HEK293 (cell line): Measurements from ENCODE around the gene ZNF816.

Experiments used
- GLI2 ChIP-seq: fragments of 450-650 bp; formaldehyde crosslinking; IDR thresholded peaks from 2 replicates; pipeline ENCODE4; 2017; ENCODE audit warnings: missing biosample characterization, missing genetic modification characterization, low read depth, borderline replicate concordance
- IKZF3 ChIP-seq: fragments of 450-650 bp; IDR thresholded peaks from 2 replicates; pipeline ENCODE4 v1.5.0; 2018; ENCODE audit warnings: missing biosample characterization, mild to moderate bottlenecking, missing genetic modification characterization, moderate library complexity
- KLF10 ChIP-seq: fragments of 450-650 bp; IDR thresholded peaks from 2 replicates; pipeline ENCODE4 v1.5.1; 2018; ENCODE audit warnings: missing biosample characterization, mild to moderate bottlenecking, missing genetic modification characterization
- OVOL3 ChIP-seq: fragments of 450-650 bp; formaldehyde crosslinking; IDR thresholded peaks from 2 replicates; pipeline ENCODE4 v1.5.1; 2016; ENCODE audit warnings: missing biosample characterization, missing genetic modification characterization
- PRDM1 ChIP-seq: fragments of 450-650 bp; formaldehyde crosslinking; IDR thresholded peaks from 2 replicates; pipeline ENCODE4; 2016; ENCODE audit warnings: missing biosample characterization, missing genetic modification characterization
- TRIM28 ChIP-seq: IDR thresholded peaks from 2 replicates; pipeline ENCODE4 v1.6.1; 2011; ENCODE audit warnings: low read length, control low read depth, borderline replicate concordance
- ZBTB7A ChIP-seq: fragments of 450-650 bp; formaldehyde crosslinking; IDR thresholded peaks from 2 replicates; pipeline ENCODE4 v1.5.1; 2016; ENCODE audit warnings: low read depth, missing biosample characterization, missing genetic modification characterization
- ZBTB8A ChIP-seq: fragments of 450-650 bp; formaldehyde crosslinking; IDR thresholded peaks from 2 replicates; pipeline ENCODE4 v1.5.1; 2016; ENCODE audit warnings: missing biosample characterization, missing genetic modification characterization
- ZNF114 ChIP-seq: fragments of 450-650 bp; formaldehyde crosslinking; IDR thresholded peaks from 2 replicates; pipeline ENCODE4 v1.5.0; 2017; ENCODE audit warnings: missing biosample characterization, missing genetic modification characterization
- ZNF16 ChIP-seq: fragments of 450-650 bp; formaldehyde crosslinking; IDR thresholded peaks from 2 replicates; pipeline ENCODE4 v1.5.1; 2016; ENCODE audit warnings: low read depth, missing biosample characterization, missing genetic modification characterization
- ZNF175 ChIP-seq: fragments of 450-650 bp; formaldehyde crosslinking; IDR thresholded peaks from 2 replicates; pipeline ENCODE4 v1.5.1; 2016; ENCODE audit warnings: missing biosample characterization, missing genetic modification characterization
- ZNF248 ChIP-seq: fragments of 450-650 bp; formaldehyde crosslinking; IDR thresholded peaks from 2 replicates; pipeline ENCODE4 v1.5.1; 2017; ENCODE audit warnings: missing biosample characterization, missing genetic modification characterization
- ZNF341 ChIP-seq: fragments of 450-650 bp; formaldehyde crosslinking; IDR thresholded peaks from 2 replicates; pipeline ENCODE4; 2016; ENCODE audit warnings: low read depth, missing biosample characterization, missing genetic modification characterization
- ZNF416 ChIP-seq: fragments of 450-650 bp; formaldehyde crosslinking; IDR thresholded peaks from 2 replicates; pipeline ENCODE4 v1.5.1; 2016; ENCODE audit warnings: missing biosample characterization, missing genetic modification characterization
- ZNF530 ChIP-seq: fragments of 450-650 bp; formaldehyde crosslinking; IDR thresholded peaks from 2 replicates; pipeline ENCODE4 v1.5.1; 2016; ENCODE audit warnings: low read depth, missing biosample characterization, missing genetic modification characterization
- ZNF623 ChIP-seq: fragments of 450-650 bp; formaldehyde crosslinking; IDR thresholded peaks from 2 replicates; pipeline ENCODE4 v1.5.1; 2016; ENCODE audit warnings: missing biosample characterization, missing genetic modification characterization
- ZNF626 ChIP-seq: fragments of 450-650 bp; sonication (Bioruptor Pico); formaldehyde crosslinking; IDR thresholded peaks from 2 replicates; pipeline ENCODE4 v1.5.1; 2018; ENCODE audit warnings: missing biosample characterization, missing genetic modification characterization, inconsistent platforms
- ZNF629 ChIP-seq: fragments of 450-650 bp; formaldehyde crosslinking; IDR thresholded peaks from 2 replicates; pipeline ENCODE4 v1.5.1; 2017; ENCODE audit warnings: missing biosample characterization, missing genetic modification characterization
- ZNF654 ChIP-seq: fragments of 450-650 bp; formaldehyde crosslinking; IDR thresholded peaks from 2 replicates; pipeline ENCODE4 v1.5.1; 2016; ENCODE audit warnings: low read depth, missing biosample characterization, missing genetic modification characterization
- ZNF664 ChIP-seq: fragments of 450-650 bp; formaldehyde crosslinking; IDR thresholded peaks from 2 replicates; pipeline ENCODE4 v1.5.1; 2016; ENCODE audit warnings: missing biosample characterization, missing genetic modification characterization
- ZNF670 ChIP-seq: fragments of 450-650 bp; formaldehyde crosslinking; IDR thresholded peaks from 2 replicates; pipeline ENCODE4 v1.5.1; 2016; ENCODE audit warnings: missing biosample characterization, missing genetic modification characterization, low read depth
- ZNF776 ChIP-seq: fragments of 450-650 bp; formaldehyde crosslinking; IDR thresholded peaks from 2 replicates; pipeline ENCODE4 v1.5.0; 2017; ENCODE audit warnings: missing biosample characterization, missing genetic modification characterization, borderline replicate concordance
- ZNF837 ChIP-seq: fragments of 450-650 bp; formaldehyde crosslinking; IDR thresholded peaks from 2 replicates; pipeline ENCODE4 v1.5.1; 2016; ENCODE audit warnings: missing biosample characterization, missing genetic modification characterization
- ZSCAN30 ChIP-seq: fragments of 450-650 bp; IDR thresholded peaks from 2 replicates; pipeline ENCODE4 v1.5.1; 2018; ENCODE audit warnings: missing biosample characterization, mild to moderate bottlenecking, missing genetic modification characterization, moderate library complexity
- TF ChIP-seq, protein P1 (sequence below): fragments of 450-650 bp; formaldehyde crosslinking; IDR thresholded peaks from 2 replicates; pipeline ENCODE4 v1.5.1; 2016; ENCODE audit warnings: missing biosample characterization, missing genetic modification characterization
- TF ChIP-seq, protein P2 (sequence below): fragments of 450-650 bp; formaldehyde crosslinking; IDR thresholded peaks from 2 replicates; pipeline ENCODE4 v1.5.1; 2016; ENCODE audit warnings: missing biosample characterization, missing genetic modification characterization, borderline replicate concordance
- TF ChIP-seq, protein P3 (sequence below): fragments of 450-650 bp; formaldehyde crosslinking; IDR thresholded peaks from 2 replicates; pipeline ENCODE4 v1.5.1; 2016; ENCODE audit warnings: missing biosample characterization, missing genetic modification characterization
- TF ChIP-seq, protein P4 (sequence below): fragments of 450-650 bp; formaldehyde crosslinking; IDR thresholded peaks from 2 replicates; pipeline ENCODE4 v1.5.1; 2016; ENCODE audit warnings: missing biosample characterization, missing genetic modification characterization
- TF ChIP-seq, protein P5 (sequence below): fragments of 450-650 bp; formaldehyde crosslinking; IDR thresholded peaks from 2 replicates; pipeline ENCODE4 v1.5.1; 2017; ENCODE audit warnings: missing biosample characterization, mild to moderate bottlenecking, missing genetic modification characterization, moderate library complexity
- TF ChIP-seq, protein P6 (sequence below): fragments of 450-650 bp; IDR thresholded peaks from 2 replicates; pipeline ENCODE4 v1.5.1; 2018; ENCODE audit warnings: missing biosample characterization, missing genetic modification characterization

Gene ZNF816

DNA sequence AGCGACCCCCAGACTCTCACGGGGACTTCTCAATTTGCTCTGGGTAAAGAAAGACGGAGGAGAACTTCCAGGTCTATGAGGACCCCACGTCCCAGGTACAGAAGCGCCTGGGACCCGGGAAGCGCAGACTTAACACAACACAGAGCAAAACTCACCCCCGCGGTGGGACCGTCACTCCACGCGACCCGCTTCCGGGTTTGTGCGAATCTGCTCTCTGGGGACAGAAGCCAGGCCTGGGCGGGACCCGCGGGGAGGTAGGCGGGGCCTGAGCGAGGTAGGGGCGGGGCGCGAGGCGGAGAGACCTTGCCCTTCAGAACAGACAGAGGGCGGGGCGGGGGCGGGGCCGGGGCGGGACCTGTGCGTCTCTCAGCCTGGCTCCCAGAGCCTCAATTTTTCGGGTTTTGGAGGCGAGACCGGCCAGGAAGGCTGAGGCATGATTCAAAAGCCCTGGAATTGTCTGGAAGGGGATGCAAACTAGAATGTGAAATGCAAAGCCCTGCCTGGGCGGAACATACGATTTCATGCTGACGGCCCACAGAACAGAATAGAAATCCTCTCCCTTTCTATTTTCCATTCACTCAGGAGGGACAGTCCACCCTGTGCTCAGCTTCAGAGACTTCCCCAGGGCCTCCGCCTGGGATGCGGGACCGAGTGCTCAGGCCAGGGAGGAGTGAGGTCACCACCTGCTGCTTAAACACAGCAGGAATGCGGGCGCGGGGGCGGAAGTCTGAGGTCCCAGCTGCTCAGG lies 20.1 kb downstream of the ZNF816 start (continued):
- TF ChIP-seq, protein P1, sequence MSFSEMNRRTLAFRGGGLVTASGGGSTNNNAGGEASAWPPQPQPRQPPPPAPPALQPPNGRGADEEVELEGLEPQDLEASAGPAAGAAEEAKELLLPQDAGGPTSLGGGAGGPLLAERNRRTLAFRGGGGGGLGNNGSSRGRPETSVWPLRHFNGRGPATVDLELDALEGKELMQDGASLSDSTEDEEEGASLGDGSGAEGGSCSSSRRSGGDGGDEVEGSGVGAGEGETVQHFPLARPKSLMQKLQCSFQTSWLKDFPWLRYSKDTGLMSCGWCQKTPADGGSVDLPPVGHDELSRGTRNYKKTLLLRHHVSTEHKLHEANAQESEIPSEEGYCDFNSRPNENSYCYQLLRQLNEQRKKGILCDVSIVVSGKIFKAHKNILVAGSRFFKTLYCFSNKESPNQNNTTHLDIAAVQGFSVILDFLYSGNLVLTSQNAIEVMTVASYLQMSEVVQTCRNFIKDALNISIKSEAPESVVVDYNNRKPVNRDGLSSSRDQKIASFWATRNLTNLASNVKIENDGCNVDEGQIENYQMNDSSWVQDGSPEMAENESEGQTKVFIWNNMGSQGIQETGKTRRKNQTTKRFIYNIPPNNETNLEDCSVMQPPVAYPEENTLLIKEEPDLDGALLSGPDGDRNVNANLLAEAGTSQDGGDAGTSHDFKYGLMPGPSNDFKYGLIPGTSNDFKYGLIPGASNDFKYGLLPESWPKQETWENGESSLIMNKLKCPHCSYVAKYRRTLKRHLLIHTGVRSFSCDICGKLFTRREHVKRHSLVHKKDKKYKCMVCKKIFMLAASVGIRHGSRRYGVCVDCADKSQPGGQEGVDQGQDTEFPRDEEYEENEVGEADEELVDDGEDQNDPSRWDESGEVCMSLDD (tag by site-specific recombination) = no peak
- no peak for TF ChIP-seq ZNF16 (tag by site-specific recombination)
- TF ChIP-seq ZNF341 = no peak; the same call in none of the 2 replicates
- TF ChIP-seq ZNF654 = no peak
- no peak for TF ChIP-seq ZNF175 (tag by site-specific recombination)
- no peak for TF ChIP-seq ZNF416 (tag by site-specific recombination)
- no peak for TF ChIP-seq ZNF248 (tag by site-specific recombination)
- TF ChIP-seq ZNF664 = no peak
- no peak for TF ChIP-seq GLI2 (tag by site-specific recombination)
- no peak for TF ChIP-seq ZNF114
- TF ChIP-seq ZBTB7A (tag by site-specific recombination) = no peak
- TF ChIP-seq ZNF629 (tag by site-specific recombination) = peak; percentile 10; the same call in 1 of the 2 replicates
- no peak for TF ChIP-seq OVOL3 (tag by site-specific recombination)
- TF ChIP-seq ZNF626 (tag by site-specific recombination) = no peak
- TF ChIP-seq ZSCAN30 (tag by site-specific recombination) = 0 out of 2 replicates have a peak, but pooled peaks have one; percentile 10
- TF ChIP-seq IKZF3 (tag by site-specific recombination) = peak; percentile 71
- peak; percentile 32 for TF ChIP-seq PRDM1 (tag by site-specific recombination)
- TF ChIP-seq, protein P2, sequence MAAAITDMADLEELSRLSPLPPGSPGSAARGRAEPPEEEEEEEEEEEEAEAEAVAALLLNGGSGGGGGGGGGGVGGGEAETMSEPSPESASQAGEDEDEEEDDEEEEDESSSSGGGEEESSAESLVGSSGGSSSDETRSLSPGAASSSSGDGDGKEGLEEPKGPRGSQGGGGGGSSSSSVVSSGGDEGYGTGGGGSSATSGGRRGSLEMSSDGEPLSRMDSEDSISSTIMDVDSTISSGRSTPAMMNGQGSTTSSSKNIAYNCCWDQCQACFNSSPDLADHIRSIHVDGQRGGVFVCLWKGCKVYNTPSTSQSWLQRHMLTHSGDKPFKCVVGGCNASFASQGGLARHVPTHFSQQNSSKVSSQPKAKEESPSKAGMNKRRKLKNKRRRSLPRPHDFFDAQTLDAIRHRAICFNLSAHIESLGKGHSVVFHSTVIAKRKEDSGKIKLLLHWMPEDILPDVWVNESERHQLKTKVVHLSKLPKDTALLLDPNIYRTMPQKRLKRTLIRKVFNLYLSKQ (tag by site-specific recombination) = no peak
- TF ChIP-seq TRIM28 = no peak
- TF ChIP-seq, protein P3, sequence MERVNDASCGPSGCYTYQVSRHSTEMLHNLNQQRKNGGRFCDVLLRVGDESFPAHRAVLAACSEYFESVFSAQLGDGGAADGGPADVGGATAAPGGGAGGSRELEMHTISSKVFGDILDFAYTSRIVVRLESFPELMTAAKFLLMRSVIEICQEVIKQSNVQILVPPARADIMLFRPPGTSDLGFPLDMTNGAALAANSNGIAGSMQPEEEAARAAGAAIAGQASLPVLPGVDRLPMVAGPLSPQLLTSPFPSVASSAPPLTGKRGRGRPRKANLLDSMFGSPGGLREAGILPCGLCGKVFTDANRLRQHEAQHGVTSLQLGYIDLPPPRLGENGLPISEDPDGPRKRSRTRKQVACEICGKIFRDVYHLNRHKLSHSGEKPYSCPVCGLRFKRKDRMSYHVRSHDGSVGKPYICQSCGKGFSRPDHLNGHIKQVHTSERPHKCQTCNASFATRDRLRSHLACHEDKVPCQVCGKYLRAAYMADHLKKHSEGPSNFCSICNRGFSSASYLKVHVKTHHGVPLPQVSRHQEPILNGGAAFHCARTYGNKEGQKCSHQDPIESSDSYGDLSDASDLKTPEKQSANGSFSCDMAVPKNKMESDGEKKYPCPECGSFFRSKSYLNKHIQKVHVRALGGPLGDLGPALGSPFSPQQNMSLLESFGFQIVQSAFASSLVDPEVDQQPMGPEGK (tag by site-specific recombination) = no peak; the same call in 1 of the 2 replicates
- no peak for TF ChIP-seq KLF10 (tag by site-specific recombination)
- TF ChIP-seq, protein P4, sequence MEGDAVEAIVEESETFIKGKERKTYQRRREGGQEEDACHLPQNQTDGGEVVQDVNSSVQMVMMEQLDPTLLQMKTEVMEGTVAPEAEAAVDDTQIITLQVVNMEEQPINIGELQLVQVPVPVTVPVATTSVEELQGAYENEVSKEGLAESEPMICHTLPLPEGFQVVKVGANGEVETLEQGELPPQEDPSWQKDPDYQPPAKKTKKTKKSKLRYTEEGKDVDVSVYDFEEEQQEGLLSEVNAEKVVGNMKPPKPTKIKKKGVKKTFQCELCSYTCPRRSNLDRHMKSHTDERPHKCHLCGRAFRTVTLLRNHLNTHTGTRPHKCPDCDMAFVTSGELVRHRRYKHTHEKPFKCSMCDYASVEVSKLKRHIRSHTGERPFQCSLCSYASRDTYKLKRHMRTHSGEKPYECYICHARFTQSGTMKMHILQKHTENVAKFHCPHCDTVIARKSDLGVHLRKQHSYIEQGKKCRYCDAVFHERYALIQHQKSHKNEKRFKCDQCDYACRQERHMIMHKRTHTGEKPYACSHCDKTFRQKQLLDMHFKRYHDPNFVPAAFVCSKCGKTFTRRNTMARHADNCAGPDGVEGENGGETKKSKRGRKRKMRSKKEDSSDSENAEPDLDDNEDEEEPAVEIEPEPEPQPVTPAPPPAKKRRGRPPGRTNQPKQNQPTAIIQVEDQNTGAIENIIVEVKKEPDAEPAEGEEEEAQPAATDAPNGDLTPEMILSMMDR (tag by site-specific recombination) = no peak
- no peak for TF ChIP-seq ZBTB8A (tag by site-specific recombination)
- TF ChIP-seq, protein P5, sequence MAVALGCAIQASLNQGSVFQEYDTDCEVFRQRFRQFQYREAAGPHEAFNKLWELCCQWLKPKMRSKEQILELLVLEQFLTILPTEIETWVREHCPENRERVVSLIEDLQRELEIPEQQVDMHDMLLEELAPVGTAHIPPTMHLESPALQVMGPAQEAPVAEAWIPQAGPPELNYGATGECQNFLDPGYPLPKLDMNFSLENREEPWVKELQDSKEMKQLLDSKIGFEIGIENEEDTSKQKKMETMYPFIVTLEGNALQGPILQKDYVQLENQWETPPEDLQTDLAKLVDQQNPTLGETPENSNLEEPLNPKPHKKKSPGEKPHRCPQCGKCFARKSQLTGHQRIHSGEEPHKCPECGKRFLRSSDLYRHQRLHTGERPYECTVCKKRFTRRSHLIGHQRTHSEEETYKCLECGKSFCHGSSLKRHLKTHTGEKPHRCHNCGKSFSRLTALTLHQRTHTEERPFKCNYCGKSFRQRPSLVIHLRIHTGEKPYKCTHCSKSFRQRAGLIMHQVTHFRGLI (tag by site-specific recombination) = no peak
- no peak for TF ChIP-seq ZNF623
- TF ChIP-seq ZNF776 (tag by site-specific recombination) = no peak
- TF ChIP-seq, protein P6, sequence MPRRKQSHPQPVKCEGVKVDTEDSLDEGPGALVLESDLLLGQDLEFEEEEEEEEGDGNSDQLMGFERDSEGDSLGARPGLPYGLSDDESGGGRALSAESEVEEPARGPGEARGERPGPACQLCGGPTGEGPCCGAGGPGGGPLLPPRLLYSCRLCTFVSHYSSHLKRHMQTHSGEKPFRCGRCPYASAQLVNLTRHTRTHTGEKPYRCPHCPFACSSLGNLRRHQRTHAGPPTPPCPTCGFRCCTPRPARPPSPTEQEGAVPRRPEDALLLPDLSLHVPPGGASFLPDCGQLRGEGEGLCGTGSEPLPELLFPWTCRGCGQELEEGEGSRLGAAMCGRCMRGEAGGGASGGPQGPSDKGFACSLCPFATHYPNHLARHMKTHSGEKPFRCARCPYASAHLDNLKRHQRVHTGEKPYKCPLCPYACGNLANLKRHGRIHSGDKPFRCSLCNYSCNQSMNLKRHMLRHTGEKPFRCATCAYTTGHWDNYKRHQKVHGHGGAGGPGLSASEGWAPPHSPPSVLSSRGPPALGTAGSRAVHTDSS = no peak
- no peak for TF ChIP-seq ZNF837 (tag by site-specific recombination)
- TF ChIP-seq ZNF670 (tag by site-specific recombination) = no peak
- no peak for TF ChIP-seq ZNF530 (tag by site-specific recombination)
